ENCODE results near the gene WWTR1. TPM values are rescaled to one million over a fixed set of nuclear protein-coding genes. Genes with fewer than 3 reads are reported as not detected.

WWTR1 gene
- total and polyA plus RNA-seq, 2 of the 4 experiments (the other 2 are of a cell fraction): 38.9 to 65.3 TPM

DNA sequence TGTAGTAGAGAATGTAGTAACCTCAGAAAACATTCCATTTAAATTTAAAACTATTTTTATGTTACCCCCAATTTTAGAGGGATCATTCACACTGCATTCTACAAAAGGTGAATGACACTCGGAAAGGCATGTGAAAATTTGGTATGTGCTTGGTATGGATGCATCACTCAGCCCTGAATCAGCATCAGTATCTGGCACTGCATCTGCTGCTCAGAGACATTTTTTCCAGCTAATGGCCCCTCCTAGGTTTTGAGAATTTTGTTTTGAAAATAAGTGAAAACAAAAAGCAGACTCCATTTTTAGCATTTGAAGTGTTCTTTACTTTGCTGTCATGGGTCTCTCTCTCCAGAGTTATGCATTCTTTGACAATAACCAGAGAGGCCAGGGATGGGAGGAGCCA lies 15.6 kb upstream of the WWTR1 start:
- ATAC-seq (ENCODE audit: low read depth): no peak; the same call in 1 of the 2 replicates
- in situ Hi-C loops (cut with MboI; ENCODE audit: low sequenced_read_pairs): no loop called here
- Histone ChIP-seq H4K91ac (ENCODE audit: insufficient read depth, low read depth, low read length) (no peak overlapping the region), H3K18ac (ENCODE audit: low read depth, low read length) (no peak overlapping the region), H4K20me1 (ENCODE audit: insufficient read depth, low read length) (no peaks in the 10 kb centered on the region), H3K9ac (ENCODE audit: low read depth, low read length) (no peak overlapping the region), H3K4me3 (ENCODE audit: insufficient read depth, low read depth, low read length) (no peak overlapping the region), H3K9me3 (ENCODE audit: control insufficient read depth, insufficient read depth, low read length) (no peaks in the 10 kb centered on the region), H3K79me1 (ENCODE audit: low read depth in 1 of 2, low read length in 2 of 2) (no peaks in the 10 kb centered on the region), H2AK9ac (replicated peaks; ENCODE audit: low read depth, low read length, poor library complexity) (no peak overlapping the region), H2AFZ (replicated peaks; ENCODE audit: low read length, poor library complexity) (no peak overlapping the region), H2BK5ac (ENCODE audit: low read depth, low read length, poor library complexity, severe bottlenecking) (no peak overlapping the region), H4K5ac (ENCODE audit: low read depth, low read length) (no peak overlapping the region), H3K4ac (ENCODE audit: low read depth, low read length) (no peak overlapping the region), H3K4me1 (ENCODE audit: control insufficient read depth, insufficient read depth, low read length) (peaks cover 4% of the 10 kb centered on the region), H3K4me2 (ENCODE audit: low read depth, low read length) (no peak overlapping the region), H3K27me3 (ENCODE audit: control insufficient read depth, insufficient read depth, low read length) (no peaks in the 10 kb centered on the region), H3K14ac (replicated peaks; ENCODE audit: low read depth, low read length) (no peak overlapping the region), H2BK15ac (ENCODE audit: low read depth, low read length) (no peak overlapping the region), H3K23ac (ENCODE audit: low read depth, low read length) (no peak overlapping the region), H3K9me1 (ENCODE audit: insufficient read depth, low read length) (0 out of 2 replicates have a peak, but pooled peaks cover 4% of the 10 kb centered on the region), H3K36me3 (ENCODE audit: control insufficient read depth, insufficient read depth, low read length) (no peaks in the 10 kb centered on the region), H2BK120ac (ENCODE audit: low read depth, low read length) (no peak overlapping the region), H3K27ac (ENCODE audit: insufficient read depth, low read length) (no peak overlapping the region), H2AK5ac (ENCODE audit: low read depth, low read length) (no peak overlapping the region), H3K56ac (ENCODE audit: extremely low read depth, insufficient read depth, low read length) (no peak overlapping the region), H2BK20ac (ENCODE audit: low read depth, low read length) (no peak overlapping the region), H4K8ac (ENCODE audit: low read depth in 2 of 2, low read length in 2 of 2) (no peak overlapping the region)
- dilution Hi-C loops (cut with HindIII; ENCODE audit: low sequenced_read_pairs, unreplicated experiment): no loop called here
- DNase-seq: peak; percentile 45
- POLR2A ChIA-PET (ENCODE audit: unreplicated experiment): interaction anchor here (0.6 kb wide), 1 partner anchor 62 kb away, joined by 3 read pairs; no protein-coding TSS in a partner anchor
- no CpG with 5 or more reads among the region's 1 CpG for WGBS, 2 experiments (ENCODE audit: extremely low coverage in 2 of 2, insufficient read length in 1 of 2)
- CTCF ChIA-PET: no interaction called here
- TF ChIP-seq CEBPB (IDR thresholded peaks at IDR 0.05; ENCODE audit: low read depth, low read length) (no peak), MAZ (IDR thresholded peaks at IDR 0.05; ENCODE audit: borderline replicate concordance, low read depth, low read length) (no peak), BHLHE40 (IDR thresholded peaks at IDR 0.05; ENCODE audit: low read depth, low read length) (no peak), MAFK (IDR thresholded peaks at IDR 0.05; ENCODE audit: low read depth, low read length) (no peak), POLR2A (IDR thresholded peaks at IDR 0.05; ENCODE audit: low read depth, low read length) (no peak), RAD21 (IDR thresholded peaks at IDR 0.05; ENCODE audit: low read length) (no peak), MXI1 (IDR thresholded peaks at IDR 0.05; ENCODE audit: borderline replicate concordance, low read depth, low read length) (no peak), RFX5 (IDR thresholded peaks at IDR 0.05; ENCODE audit: low read depth, low read length) (no peak), FOS (IDR thresholded peaks at IDR 0.05; ENCODE audit: low read depth, low read length) (no peak), RCOR1 (IDR thresholded peaks at IDR 0.05; ENCODE audit: insufficient replicate concordance, low read length) (no peak), SMC3 (IDR thresholded peaks at IDR 0.05; ENCODE audit: low read depth, low read length) (no peak), NFE2L2 (IDR thresholded peaks at IDR 0.05; ENCODE audit: low read depth, low read length) (no peak), CHD1 (IDR thresholded peaks at IDR 0.05; ENCODE audit: low read depth, low read length) (no peak)
- TF ChIP-seq, protein P1, sequence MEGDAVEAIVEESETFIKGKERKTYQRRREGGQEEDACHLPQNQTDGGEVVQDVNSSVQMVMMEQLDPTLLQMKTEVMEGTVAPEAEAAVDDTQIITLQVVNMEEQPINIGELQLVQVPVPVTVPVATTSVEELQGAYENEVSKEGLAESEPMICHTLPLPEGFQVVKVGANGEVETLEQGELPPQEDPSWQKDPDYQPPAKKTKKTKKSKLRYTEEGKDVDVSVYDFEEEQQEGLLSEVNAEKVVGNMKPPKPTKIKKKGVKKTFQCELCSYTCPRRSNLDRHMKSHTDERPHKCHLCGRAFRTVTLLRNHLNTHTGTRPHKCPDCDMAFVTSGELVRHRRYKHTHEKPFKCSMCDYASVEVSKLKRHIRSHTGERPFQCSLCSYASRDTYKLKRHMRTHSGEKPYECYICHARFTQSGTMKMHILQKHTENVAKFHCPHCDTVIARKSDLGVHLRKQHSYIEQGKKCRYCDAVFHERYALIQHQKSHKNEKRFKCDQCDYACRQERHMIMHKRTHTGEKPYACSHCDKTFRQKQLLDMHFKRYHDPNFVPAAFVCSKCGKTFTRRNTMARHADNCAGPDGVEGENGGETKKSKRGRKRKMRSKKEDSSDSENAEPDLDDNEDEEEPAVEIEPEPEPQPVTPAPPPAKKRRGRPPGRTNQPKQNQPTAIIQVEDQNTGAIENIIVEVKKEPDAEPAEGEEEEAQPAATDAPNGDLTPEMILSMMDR (conservative IDR thresholded peaks at IDR 0.05; ENCODE audit: low read depth, low read length): no peak
- TF ChIP-seq, protein P2, sequence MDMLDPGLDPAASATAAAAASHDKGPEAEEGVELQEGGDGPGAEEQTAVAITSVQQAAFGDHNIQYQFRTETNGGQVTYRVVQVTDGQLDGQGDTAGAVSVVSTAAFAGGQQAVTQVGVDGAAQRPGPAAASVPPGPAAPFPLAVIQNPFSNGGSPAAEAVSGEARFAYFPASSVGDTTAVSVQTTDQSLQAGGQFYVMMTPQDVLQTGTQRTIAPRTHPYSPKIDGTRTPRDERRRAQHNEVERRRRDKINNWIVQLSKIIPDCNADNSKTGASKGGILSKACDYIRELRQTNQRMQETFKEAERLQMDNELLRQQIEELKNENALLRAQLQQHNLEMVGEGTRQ (IDR thresholded peaks at IDR 0.05; ENCODE audit: low read depth, low read length): no peak
- TF ChIP-seq, protein P3, sequence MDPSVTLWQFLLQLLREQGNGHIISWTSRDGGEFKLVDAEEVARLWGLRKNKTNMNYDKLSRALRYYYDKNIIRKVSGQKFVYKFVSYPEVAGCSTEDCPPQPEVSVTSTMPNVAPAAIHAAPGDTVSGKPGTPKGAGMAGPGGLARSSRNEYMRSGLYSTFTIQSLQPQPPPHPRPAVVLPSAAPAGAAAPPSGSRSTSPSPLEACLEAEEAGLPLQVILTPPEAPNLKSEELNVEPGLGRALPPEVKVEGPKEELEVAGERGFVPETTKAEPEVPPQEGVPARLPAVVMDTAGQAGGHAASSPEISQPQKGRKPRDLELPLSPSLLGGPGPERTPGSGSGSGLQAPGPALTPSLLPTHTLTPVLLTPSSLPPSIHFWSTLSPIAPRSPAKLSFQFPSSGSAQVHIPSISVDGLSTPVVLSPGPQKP (IDR thresholded peaks at IDR 0.05; ENCODE audit: borderline replicate concordance, low read depth, low read length): no peak
- BruUV-seq (replicated peaks): no TSS peak
- intact Hi-C loops (cut with micrococcal nuclease): no loop called here

Data from IMR-90 (cell line).